DOHH2 (cell line): ENCODE measurements around the gene RMI1.

Experiments
- EZH2phosphoT487 ChIP-seq: fragments of 200-600 bp; sonication (generic); IDR thresholded peaks from 2 replicates; pipeline ENCODE4 v1.6.1; 2017; ENCODE audit warnings: borderline replicate concordance, mild to moderate bottlenecking, antibody characterized with exemption, low read length, moderate library complexity, mixed read lengths
- TF ChIP-seq, protein P1 (sequence below): fragments of 200-600 bp; sonication (generic); IDR thresholded peaks from one replicate; pipeline ENCODE4 v1.5.1; 2014; ENCODE audit warnings: antibody characterized with exemption, mild to moderate bottlenecking, low read depth, low read length; ENCODE audit not compliant: poor library complexity, severe bottlenecking

DNA sequence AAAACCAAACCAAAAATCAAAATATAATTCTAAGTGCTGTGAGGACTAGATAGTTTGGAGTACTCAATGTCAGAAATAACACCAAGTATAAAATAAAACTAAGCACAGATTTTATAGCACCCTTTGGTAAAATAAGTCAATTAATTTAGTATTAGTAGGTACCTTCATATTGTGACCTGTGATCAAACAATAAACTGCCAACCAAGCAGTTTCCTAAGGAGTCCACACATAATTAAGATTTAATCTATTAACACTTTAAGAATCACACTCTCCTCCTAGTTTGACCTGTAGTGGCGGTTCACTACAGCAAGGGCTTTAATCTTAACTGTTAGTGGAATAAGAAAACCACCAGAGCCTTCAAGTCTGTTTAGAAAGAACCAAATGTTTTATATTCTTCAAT, 3.4 kb upstream of the RMI1 start:
- TF ChIP-seq, protein P1, sequence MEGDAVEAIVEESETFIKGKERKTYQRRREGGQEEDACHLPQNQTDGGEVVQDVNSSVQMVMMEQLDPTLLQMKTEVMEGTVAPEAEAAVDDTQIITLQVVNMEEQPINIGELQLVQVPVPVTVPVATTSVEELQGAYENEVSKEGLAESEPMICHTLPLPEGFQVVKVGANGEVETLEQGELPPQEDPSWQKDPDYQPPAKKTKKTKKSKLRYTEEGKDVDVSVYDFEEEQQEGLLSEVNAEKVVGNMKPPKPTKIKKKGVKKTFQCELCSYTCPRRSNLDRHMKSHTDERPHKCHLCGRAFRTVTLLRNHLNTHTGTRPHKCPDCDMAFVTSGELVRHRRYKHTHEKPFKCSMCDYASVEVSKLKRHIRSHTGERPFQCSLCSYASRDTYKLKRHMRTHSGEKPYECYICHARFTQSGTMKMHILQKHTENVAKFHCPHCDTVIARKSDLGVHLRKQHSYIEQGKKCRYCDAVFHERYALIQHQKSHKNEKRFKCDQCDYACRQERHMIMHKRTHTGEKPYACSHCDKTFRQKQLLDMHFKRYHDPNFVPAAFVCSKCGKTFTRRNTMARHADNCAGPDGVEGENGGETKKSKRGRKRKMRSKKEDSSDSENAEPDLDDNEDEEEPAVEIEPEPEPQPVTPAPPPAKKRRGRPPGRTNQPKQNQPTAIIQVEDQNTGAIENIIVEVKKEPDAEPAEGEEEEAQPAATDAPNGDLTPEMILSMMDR, result no peak
- TF ChIP-seq EZH2phosphoT487, result no peak
